Activated CD8-positive, alpha-beta T cell treated with anti-CD3 and anti-CD28 coated beads for 36 hours (primary cell): ENCODE results near the gene ISM1. TPM values are rescaled to one million over a fixed set of nuclear protein-coding genes. Genes with fewer than 3 reads are reported as not detected.

Experiments used
- ATAC-seq: fragments of 200-7000 bp; cut with Tn5 transposase; one replicate; pipeline ENCODE4 v1.10.0; 2021; ENCODE audit warnings: mild to moderate bottlenecking, moderate library complexity
- CTCF ChIA-PET: fragments of 350-600 bp; sonication (Branson Sonifier 250); formaldehyde crosslinking; loops from one replicate; lab custom pipeline; 2021; ENCODE audit warnings: antibody characterized with exemption; lab: Charles Lee
- POLR2A ChIA-PET: fragments of 350-600 bp; sonication (Branson Sonifier 250); formaldehyde crosslinking; loops from one replicate; lab custom pipeline; 2021; ENCODE audit warnings: antibody characterized with exemption; lab: Charles Lee
- DNase-seq: peaks from one replicate; pipeline ENCODE4 v3.0.0-alpha.2; 2020
- H3K27ac Mint-ChIP-seq: one replicate; pipeline ENCODE4 v1.8.0; 2021; ENCODE audit warnings: mild to moderate bottlenecking, mixed read lengths
- H3K27me3 Mint-ChIP-seq: one replicate; pipeline ENCODE4 v1.8.0; 2021; ENCODE audit warnings: mixed read lengths
- H3K36me3 Mint-ChIP-seq: one replicate; pipeline ENCODE4 v1.8.0; 2021; ENCODE audit warnings: low read depth, mixed read lengths
- H3K4me1 Mint-ChIP-seq: one replicate; pipeline ENCODE4 v1.8.0; 2021; ENCODE audit warnings: low read depth, mixed read lengths
- H3K4me3 Mint-ChIP-seq: one replicate; pipeline ENCODE4 v1.8.0; 2021; ENCODE audit warnings: mild to moderate bottlenecking, moderate library complexity, mixed read lengths
- H3K9me3 Mint-ChIP-seq: one replicate; pipeline ENCODE4 v1.8.0; 2021; ENCODE audit warnings: mixed read lengths
- CTCF ChIP-seq: fragments of 200-600 bp; IDR thresholded peaks from one replicate; pipeline ENCODE4 v1.8.0; 2022; ENCODE audit warnings: antibody characterized with exemption, mild to moderate bottlenecking
- intact Hi-C: fragments of 100-400 bp; cut with micrococcal nuclease; formaldehyde crosslinking; loops from one replicate; pipeline ENCODE4 v1.10.0; 2022
- total RNA-seq, 2 experiments: library from RNA; stranded (reverse); gene quantifications; one replicate each; pipeline ENCODE4 v1.2.3, GENCODE V29; 2021

The ISM1 gene
- total RNA-seq, 2 experiments from 2014 or later, result 0.77 to 1.4 TPM

- no peaks in the 10 kb centered on the region for H3K27me3 Mint-ChIP-seq
- intact Hi-C loops, result no loop called here
These were observed 17.1 kb downstream of the ISM1 start for GRCh38 chr20:13238001-13238653.

GRCh38 chr20:13243826-13244376 is 22.8 kb downstream of the ISM1 start:
- ChIA-PET POLR2A (no interaction called here), CTCF (interaction anchor here (1.3 kb wide), 1 partner anchor 14 kb away, joined by 3 read pairs; no protein-coding TSS in a partner anchor)
- TF ChIP-seq CTCF, result no peak
- Mint-ChIP-seq H3K4me1 (peaks cover 36% of the 10 kb centered on the region), H3K27ac (no peak overlapping the region), H3K4me3 (no peak overlapping the region), H3K36me3 (peaks cover 2% of the 10 kb centered on the region), H3K27me3 (no peaks in the 10 kb centered on the region), H3K9me3 (no peaks in the 10 kb centered on the region)
- DNase-seq (no peak), ATAC-seq (no peak)
- intact Hi-C loops, result no loop called here

More at GRCh38 chr20:13238001-13238653, 17.1 kb downstream of the ISM1 start:
- DNase-seq, result no peak
- POLR2A ChIA-PET, result no interaction called here
- no peaks in the 10 kb centered on the region for H3K4me1 Mint-ChIP-seq
- no peaks in the 10 kb centered on the region for H3K36me3 Mint-ChIP-seq
- no peak for ATAC-seq
- TF ChIP-seq CTCF, result no peak
- no peak overlapping the region for H3K4me3 Mint-ChIP-seq
- CTCF ChIA-PET, result no interaction called here
- H3K27ac Mint-ChIP-seq, result no peak overlapping the region
- H3K9me3 Mint-ChIP-seq, result no peaks in the 10 kb centered on the region

DNA sequence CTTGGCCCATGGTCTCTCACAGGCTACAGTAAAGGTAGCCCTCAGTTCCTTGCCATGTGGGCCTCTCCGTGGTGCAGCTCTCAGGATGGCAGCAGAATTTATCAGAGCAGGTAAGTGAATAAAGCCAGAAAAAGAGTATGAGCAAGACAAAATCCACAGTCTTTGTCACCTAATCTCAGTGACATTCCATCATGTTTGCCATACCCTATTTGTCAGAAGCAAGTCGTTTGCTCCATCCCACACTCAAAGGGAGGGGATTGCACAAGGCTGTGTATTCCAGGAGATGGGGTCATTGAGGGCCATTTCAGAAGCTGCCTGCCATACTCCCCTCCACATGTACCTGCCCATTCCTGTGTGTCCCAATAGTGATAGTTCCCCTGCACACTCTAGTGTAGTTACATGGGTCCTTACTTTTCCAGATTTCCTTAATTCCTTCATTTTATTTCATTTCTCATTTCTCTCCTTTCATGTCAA is 24.2 kb downstream of the ISM1 start:
- no peak for ATAC-seq
- ChIA-PET CTCF (no interaction called here), POLR2A (interaction anchor here (1.5 kb wide), 1 partner anchor 10 kb away, joined by 5 read pairs; no protein-coding TSS in a partner anchor)
- H3K27me3 Mint-ChIP-seq, result no peaks in the 10 kb centered on the region
- H3K4me1 Mint-ChIP-seq, result peaks cover 44% of the 10 kb centered on the region
- no peak overlapping the region for H3K27ac Mint-ChIP-seq
- no peaks in the 10 kb centered on the region for H3K9me3 Mint-ChIP-seq
- intact Hi-C loops, result no loop called here
- DNase-seq, result no peak
- H3K4me3 Mint-ChIP-seq, result no peak overlapping the region
- no peak for TF ChIP-seq CTCF
- peaks cover 2% of the 10 kb centered on the region for H3K36me3 Mint-ChIP-seq

DNA sequence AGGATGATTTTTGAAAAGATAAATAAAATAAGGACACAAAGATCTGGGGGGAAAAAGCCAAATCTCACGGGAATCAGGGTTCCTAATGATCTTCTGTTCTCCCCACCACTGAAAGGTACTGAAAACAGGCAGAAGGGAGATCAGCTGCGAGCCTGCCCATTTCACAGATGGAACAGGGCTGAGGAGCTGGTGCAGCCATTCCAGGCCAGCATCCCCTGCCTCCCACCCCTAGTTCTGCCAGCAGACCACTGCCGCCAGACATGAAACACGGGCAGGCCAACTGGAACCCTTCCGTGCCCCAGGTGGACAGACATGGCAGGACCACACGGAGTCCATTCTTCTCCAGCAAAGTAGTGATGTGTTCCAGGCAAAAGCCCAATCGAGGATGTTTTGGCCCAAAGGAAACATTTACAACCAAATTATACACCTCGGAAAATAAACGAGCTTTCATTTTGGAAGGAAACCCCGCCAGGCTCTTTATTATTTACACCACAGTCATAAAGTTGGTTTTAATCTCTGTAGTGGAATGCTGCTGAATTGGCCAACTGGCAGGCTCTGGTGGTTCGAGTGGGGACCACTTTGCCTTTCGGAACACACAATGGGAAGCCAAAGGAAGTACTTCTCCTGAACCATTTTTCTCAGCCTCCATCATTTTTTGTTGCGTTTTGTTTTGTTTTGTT is 28.2 kb downstream of the ISM1 start:
- peaks cover 2% of the 10 kb centered on the region for H3K36me3 Mint-ChIP-seq
- no peak for DNase-seq
- TF ChIP-seq CTCF, result no peak
- peaks cover 51% of the 10 kb centered on the region for H3K4me1 Mint-ChIP-seq
- H3K27ac Mint-ChIP-seq, result peak overlapping the region; percentile 92
- intact Hi-C loops, result no loop called here
- POLR2A ChIA-PET, result no interaction called here
- H3K9me3 Mint-ChIP-seq, result no peaks in the 10 kb centered on the region
- H3K4me3 Mint-ChIP-seq, result no peak overlapping the region
- ATAC-seq, result no peak
- no peaks in the 10 kb centered on the region for H3K27me3 Mint-ChIP-seq
- CTCF ChIA-PET, result interaction anchor here (5.5 kb wide), 1 partner anchor 12 kb away, joined by 30 read pairs; no protein-coding TSS in a partner anchor

DNA sequence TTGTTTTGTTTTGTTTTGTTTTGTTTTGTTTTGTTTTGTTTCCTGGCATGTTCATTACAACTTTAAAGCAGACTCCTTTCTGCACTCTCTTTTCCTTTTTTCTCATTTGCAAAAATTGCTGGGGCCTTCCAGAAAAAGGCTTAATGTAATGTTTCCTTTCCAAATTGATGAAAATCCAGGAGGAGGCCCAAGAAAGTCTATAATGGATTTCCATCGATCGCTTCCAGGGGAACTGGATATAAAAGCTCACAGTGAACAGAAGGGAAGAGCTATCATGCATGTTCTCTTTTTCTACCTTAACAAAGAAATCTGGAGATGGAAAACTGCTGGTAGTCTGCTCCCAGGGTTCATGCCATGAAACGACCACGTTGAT is 28.7 kb downstream of the ISM1 start:
- intact Hi-C loops, result no loop called here
- CTCF ChIA-PET, result interaction anchor here (5.5 kb wide), 1 partner anchor 12 kb away, joined by 30 read pairs; no protein-coding TSS in a partner anchor
- ATAC-seq (no peak), DNase-seq (no peak)
- POLR2A ChIA-PET, result no interaction called here
- no peaks in the 10 kb centered on the region for H3K27me3 Mint-ChIP-seq
- no peak for TF ChIP-seq CTCF
- H3K27ac Mint-ChIP-seq, result peak overlapping the region; percentile 15
- H3K9me3 Mint-ChIP-seq, result no peaks in the 10 kb centered on the region
- H3K36me3 Mint-ChIP-seq, result peaks cover 2% of the 10 kb centered on the region
- H3K4me3 Mint-ChIP-seq, result no peak overlapping the region
- peaks cover 48% of the 10 kb centered on the region for H3K4me1 Mint-ChIP-seq
